Esophagus squamous epithelium (tissue), 4 donors: ENCODE measurements around the gene ANKRD13D.

Experiments used
- POLR2A ChIP-seq, 4 donors: fragments of 450-650 bp; IDR thresholded peaks; one replicate each; pipeline ENCODE4 v1.6.1; 2017; ENCODE audit warnings: antibody characterized with exemption in 4 of 4, mild to moderate bottlenecking in 4 of 4, moderate library complexity in 3 of 4
- TF ChIP-seq, protein P1 (sequence below), 6 experiments: fragments of 450-650 bp in 4 of 6; fragments of 200-600 bp in 2 of 6; sonication (generic) in 2 of 6; IDR thresholded peaks; one replicate each; pipeline ENCODE4 v1.5.1; 2016 to 2019; ENCODE audit warnings: antibody characterized with exemption in 6 of 6, mild to moderate bottlenecking in 4 of 6, moderate library complexity in 4 of 6

DNA sequence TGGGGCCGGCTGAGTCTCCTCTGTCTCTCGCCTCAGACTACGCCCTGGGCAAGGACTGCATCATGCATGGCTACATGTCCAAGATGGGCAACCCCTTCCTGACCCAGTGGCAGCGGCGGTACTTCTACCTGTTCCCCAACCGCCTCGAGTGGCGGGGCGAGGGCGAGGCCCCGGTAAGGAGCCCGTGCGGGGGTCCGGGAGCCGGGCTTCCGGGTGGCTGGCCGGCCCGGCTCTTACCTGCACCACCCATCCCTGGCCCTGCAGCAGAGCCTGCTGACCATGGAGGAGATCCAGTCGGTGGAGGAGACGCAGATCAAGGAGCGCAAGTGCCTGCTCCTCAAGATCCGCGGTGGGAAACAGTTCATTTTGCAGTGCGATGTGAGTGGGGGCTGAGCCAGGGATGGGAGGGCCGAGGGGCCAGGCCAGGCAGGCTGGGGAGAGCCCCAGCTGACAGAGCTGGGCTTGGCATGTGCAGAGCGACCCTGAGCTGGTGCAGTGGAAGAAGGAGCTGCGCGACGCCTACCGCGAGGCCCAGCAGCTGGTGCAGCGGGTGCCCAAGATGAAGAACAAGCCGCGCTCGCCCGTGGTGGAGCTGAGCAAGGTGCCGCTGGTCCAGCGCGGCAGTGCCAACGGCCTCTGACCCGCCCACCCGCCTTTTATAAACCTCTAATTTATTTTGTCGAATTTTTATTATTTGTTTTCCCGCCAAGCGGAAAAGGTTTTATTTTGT lies 4.1 kb upstream of the ANKRD13D start:
- TF ChIP-seq POLR2A (IDR thresholded peaks at IDR 0.05): no peak
- TF ChIP-seq, protein P1, sequence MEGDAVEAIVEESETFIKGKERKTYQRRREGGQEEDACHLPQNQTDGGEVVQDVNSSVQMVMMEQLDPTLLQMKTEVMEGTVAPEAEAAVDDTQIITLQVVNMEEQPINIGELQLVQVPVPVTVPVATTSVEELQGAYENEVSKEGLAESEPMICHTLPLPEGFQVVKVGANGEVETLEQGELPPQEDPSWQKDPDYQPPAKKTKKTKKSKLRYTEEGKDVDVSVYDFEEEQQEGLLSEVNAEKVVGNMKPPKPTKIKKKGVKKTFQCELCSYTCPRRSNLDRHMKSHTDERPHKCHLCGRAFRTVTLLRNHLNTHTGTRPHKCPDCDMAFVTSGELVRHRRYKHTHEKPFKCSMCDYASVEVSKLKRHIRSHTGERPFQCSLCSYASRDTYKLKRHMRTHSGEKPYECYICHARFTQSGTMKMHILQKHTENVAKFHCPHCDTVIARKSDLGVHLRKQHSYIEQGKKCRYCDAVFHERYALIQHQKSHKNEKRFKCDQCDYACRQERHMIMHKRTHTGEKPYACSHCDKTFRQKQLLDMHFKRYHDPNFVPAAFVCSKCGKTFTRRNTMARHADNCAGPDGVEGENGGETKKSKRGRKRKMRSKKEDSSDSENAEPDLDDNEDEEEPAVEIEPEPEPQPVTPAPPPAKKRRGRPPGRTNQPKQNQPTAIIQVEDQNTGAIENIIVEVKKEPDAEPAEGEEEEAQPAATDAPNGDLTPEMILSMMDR (IDR thresholded peaks at IDR 0.05): no peak
